H1 (cell line): ENCODE results near the gene ARFRP1.

Experiments
- CTCF ChIP-seq, 3 experiments: IDR thresholded peaks; 1 replicate in 2 of 3; 2 replicates in 1 of 3; pipeline versions ENCODE4 v1.5.1 to v1.6.1; 2011; ENCODE audit warnings: low read length in 3 of 3, mild to moderate bottlenecking in 3 of 3, inconsistent platforms in 2 of 3, low read depth in 1 of 3, moderate library complexity in 1 of 3; ENCODE audit not compliant: insufficient read depth in 1 of 3; ENCODE audit errors: control extremely low read depth in 1 of 3
- GTF2F1 ChIP-seq: IDR thresholded peaks from 2 replicates; pipeline ENCODE4 v1.6.1; 2012; ENCODE audit warnings: low read depth, low read length, improper control_type of control experiment, borderline replicate concordance
- KDM1A ChIP-seq: fragments of 200-600, 300-600 bp; sonication (generic); IDR thresholded peaks from 2 replicates; pipeline ENCODE4 v1.7.1; 2016; ENCODE audit warnings: mild to moderate bottlenecking, low read length, borderline replicate concordance
- RNF2 ChIP-seq: fragments of 200-900, 300-1000 bp; sonication (generic); IDR thresholded peaks from 2 replicates; pipeline ENCODE4 v1.7.1; 2016; ENCODE audit warnings: borderline replicate concordance, low read depth, mild to moderate bottlenecking, antibody characterized with exemption, low read length; ENCODE audit not compliant: poor library complexity, severe bottlenecking; ENCODE audit errors: missing control alignments
- SP1 ChIP-seq: IDR thresholded peaks from 2 replicates; pipeline ENCODE4 v1.6.1; 2011; ENCODE audit warnings: low read depth, low read length

GRCh38 chr20:63667858-63668257 is 39.9 kb downstream of the ARFRP1 start:
- TF ChIP-seq SP1 (no peak), CTCF (IDR thresholded peaks at IDR 0.05; ENCODE audit: control extremely low read depth in 1 of 3, insufficient read depth in 1 of 3, low read depth in 1 of 3, low read length in 3 of 3) (no peak), KDM1A (no peak), GTF2F1 (no peak), RNF2 (no peak)
